Endothelial cell of umbilical vein (primary cell): Measurements from ENCODE around the gene L1CAM. TPM values are rescaled to one million over a fixed set of nuclear protein-coding genes. Genes with fewer than 3 reads are reported as not detected.

Experiments
- BruUV-seq: library from RNA; stranded (reverse); fragments of 400-500 nt; replicated peaks from 2 replicates; lab custom pipeline; 2021; lab: Mats Ljungman, UMichigan
- CTCF ChIA-PET: fragments of 300-600, 350-600 bp; sonication (Branson Sonifier 250); formaldehyde crosslinking; loops from one replicate; lab custom pipeline; 2021; ENCODE audit warnings: antibody characterized with exemption, inconsistent platforms; lab: Charles Lee
- POLR2A ChIA-PET: fragments of 300-600, 350-600 bp; sonication (Branson Sonifier 250); formaldehyde crosslinking; loops from one replicate; lab custom pipeline; 2021; ENCODE audit warnings: antibody characterized with exemption, inconsistent platforms; lab: Charles Lee
- DNase-seq: peaks from one replicate; pipeline ENCODE4 v3.0.0-alpha.2; 2011; ENCODE audit warnings: low read depth, low spot score
- FAIRE-seq: peaks from 2 replicates; lab custom pipeline; 2011; peaks lifted over from hg19 to GRCh38; lab: Jason Lieb, UNC
- H2AFZ ChIP-seq: 2 replicates; pipeline ENCODE4 v1.6.0; 2012; ENCODE audit warnings: low read depth, low read length, control low read depth, inconsistent platforms
- H3K27ac ChIP-seq: 2 replicates; pipeline ENCODE4 v1.5.1; 2011; ENCODE audit warnings: low read depth, mild to moderate bottlenecking, control low read depth, low read length, moderate library complexity; ENCODE audit not compliant: insufficient read depth
- H3K27me3 ChIP-seq, 2 experiments: 2 replicates each; pipeline versions ENCODE4 v1.6.0 to v1.6.1; 2011; ENCODE audit warnings: low read length in 2 of 2, mixed read lengths in 1 of 2; ENCODE audit not compliant: control insufficient read depth in 2 of 2, insufficient read depth in 2 of 2
- H3K36me3 ChIP-seq, 2 experiments: 2 replicates in 1 of 2; 3 replicates in 1 of 2; pipeline ENCODE4 v1.5.1; 2011; ENCODE audit warnings: low read length in 2 of 2, mild to moderate bottlenecking in 1 of 2, moderate library complexity in 1 of 2; ENCODE audit not compliant: control insufficient read depth in 2 of 2, insufficient read depth in 2 of 2; ENCODE audit errors: extremely low read depth in 1 of 2
- H3K4me1 ChIP-seq: 3 replicates; pipeline ENCODE4 v1.5.1; 2011; ENCODE audit warnings: mild to moderate bottlenecking, low read length; ENCODE audit not compliant: control insufficient read depth, insufficient read depth; ENCODE audit errors: extremely low read depth
- H3K4me2 ChIP-seq: 2 replicates; pipeline ENCODE4 v1.6.1; 2011; ENCODE audit warnings: low read length, control low read depth, mixed read lengths; ENCODE audit not compliant: insufficient read depth
- H3K4me3 ChIP-seq, 3 experiments: fragments of 200-600 bp in 1 of 3; sonication (generic), shearing (Covaris generic) in 1 of 3; replicated peaks in 1 of 3; 2 replicates each; pipeline ENCODE4 v1.5.1; 2011 to 2016; ENCODE audit warnings: control low read depth in 3 of 3, low read length in 3 of 3, mild to moderate bottlenecking in 2 of 3, inconsistent platforms in 1 of 3, low read depth in 1 of 3, moderate library complexity in 1 of 3; ENCODE audit not compliant: insufficient read depth in 1 of 3
- H3K79me2 ChIP-seq: 2 replicates; pipeline ENCODE4 v1.6.0; 2012; ENCODE audit warnings: low read length, inconsistent platforms; ENCODE audit not compliant: control insufficient read depth, insufficient read depth
- H3K9ac ChIP-seq: replicated peaks from 2 replicates; pipeline ENCODE3; 2011; ENCODE audit warnings: low read length, control low read depth; ENCODE audit not compliant: insufficient read depth; ENCODE audit errors: extremely low read depth
- H3K9me1 ChIP-seq: replicated peaks from 3 replicates; pipeline ENCODE4 v1.6.0; 2011; ENCODE audit warnings: mild to moderate bottlenecking, low read length; ENCODE audit not compliant: control insufficient read depth, insufficient read depth; ENCODE audit errors: extremely low read depth
- H3K9me3 ChIP-seq: replicated peaks from 2 replicates; pipeline ENCODE4 v1.5.1; 2012; ENCODE audit warnings: low read length, inconsistent platforms; ENCODE audit not compliant: control insufficient read depth, insufficient read depth
- H4K20me1 ChIP-seq: replicated peaks from 2 replicates; pipeline ENCODE3; 2011; ENCODE audit warnings: mild to moderate bottlenecking, low read length; ENCODE audit not compliant: control insufficient read depth, insufficient read depth; ENCODE audit errors: extremely low read depth
- CTCF ChIP-seq, 2 donors: IDR thresholded peaks; 1 replicate in 1 of 2; 2 replicates in 1 of 2; pipeline ENCODE4 v1.5.1; 2011; ENCODE audit warnings: low read length in 2 of 2, mild to moderate bottlenecking in 2 of 2, moderate library complexity in 2 of 2, control low read depth in 1 of 2, inconsistent platforms in 1 of 2, low read depth in 1 of 2; ENCODE audit not compliant: insufficient read depth in 1 of 2; ENCODE audit errors: extremely low read depth in 1 of 2
- EZH2 ChIP-seq: IDR thresholded peaks from 2 replicates; pipeline ENCODE4 v1.6.1; 2012; ENCODE audit warnings: borderline replicate concordance, low read depth, mild to moderate bottlenecking, moderate library complexity, low read length, inconsistent platforms; ENCODE audit not compliant: severe bottlenecking
- FOS ChIP-seq: IDR thresholded peaks from 2 replicates; pipeline ENCODE4 v1.6.1; 2011; ENCODE audit warnings: mild to moderate bottlenecking, low read length, moderate library complexity, borderline replicate concordance; ENCODE audit not compliant: insufficient read depth
- GATA2 ChIP-seq: IDR thresholded peaks from 2 replicates; pipeline ENCODE4 v1.7.0; 2011; ENCODE audit warnings: low read depth, mild to moderate bottlenecking, moderate library complexity, mixed read lengths, low read length; ENCODE audit not compliant: insufficient read length, insufficient read depth
- JUN ChIP-seq: IDR thresholded peaks from 2 replicates; pipeline ENCODE4 v1.6.1; 2011; ENCODE audit warnings: borderline replicate concordance, low read depth; ENCODE audit not compliant: insufficient read length, insufficient read depth
- MAX ChIP-seq: IDR thresholded peaks from 2 replicates; pipeline ENCODE4 v1.6.1; 2011; ENCODE audit not compliant: insufficient read depth, insufficient read length
- MYC ChIP-seq: IDR thresholded peaks from one replicate; pipeline ENCODE4 v1.6.1; 2011; ENCODE audit warnings: mild to moderate bottlenecking, low read depth, low read length
- POLR2A ChIP-seq: IDR thresholded peaks from 2 replicates; pipeline ENCODE4 v1.6.1; 2012; ENCODE audit warnings: low read depth, mild to moderate bottlenecking, control low read depth, low read length
- POLR2AphosphoS5 ChIP-seq: IDR thresholded peaks from 2 replicates; pipeline ENCODE4 v1.6.1; 2012; ENCODE audit warnings: low read depth, mild to moderate bottlenecking, control low read depth, low read length, moderate library complexity; ENCODE audit not compliant: insufficient read depth
- dilution Hi-C: fragments of 300-500 bp; cut with MboI; formaldehyde crosslinking; loops from one replicate; pipeline ENCODE4 v1.15.0; 2019; ENCODE audit warnings: low sequenced_read_pairs; ENCODE audit not compliant: extremely low pct_ligation_motif_present
- intact Hi-C: fragments of 100-400 bp; cut with micrococcal nuclease; formaldehyde crosslinking; loops from one replicate; pipeline ENCODE4 v1.10.0; 2022
- polyA plus RNA-seq, 4 experiments: library from polyadenylated mRNA; depleted of rRNA in 3 of 4; stranded (reverse) in 3 of 4; unstranded in 1 of 4; fragments of >200 nt; gene quantifications; 2 replicates each; pipeline versions ENCODE4 v1.2.1 to v1.2.3, GENCODE V29; 2011 to 2012; ENCODE audit warnings: missing spikeins in 1 of 4
- total RNA-seq: library from RNA; stranded (reverse); gene quantifications from 2 replicates; pipeline ENCODE4 v1.2.3, GENCODE V29; 2021

The L1CAM gene
- total and polyA plus RNA-seq, 2 donors (not counting 3 experiments of a cell fraction or from before 2014, with no cell fraction given), result 0.01 TPM; not detected in 1

GRCh38 chrX:153865685-153866084 is 20.3 kb downstream of the L1CAM start:
- H3K4me1 ChIP-seq, result no peaks in the 10 kb centered on the region
- FAIRE-seq, result no peak
- no peak overlapping the region for H3K4me3 ChIP-seq
- H3K27ac ChIP-seq, result no peak overlapping the region
- H3K79me2 ChIP-seq, result no peaks in the 10 kb centered on the region
- no peak overlapping the region for H2AFZ ChIP-seq
- no peaks in the 10 kb centered on the region for H4K20me1 ChIP-seq
- H3K36me3 ChIP-seq, result no peaks in the 10 kb centered on the region
- CTCF ChIA-PET, result no interaction called here
- no peaks in the 10 kb centered on the region for H3K9me3 ChIP-seq
- dilution Hi-C loops (no loop called here), intact Hi-C loops (no loop called here)
- H3K27me3 ChIP-seq, result no peaks in the 10 kb centered on the region
- TF ChIP-seq POLR2AphosphoS5 (no peak), POLR2A (no peak), MYC (no peak), FOS (no peak), JUN (no peak), CTCF (IDR thresholded peaks at IDR 0.05; ENCODE audit: extremely low read depth in 1 of 2, insufficient read depth in 1 of 2, low read depth in 1 of 2, low read length in 2 of 2) (no peak), EZH2 (no peak), MAX (no peak), GATA2 (no peak)
- BruUV-seq, result no TSS peak
- H3K9me1 ChIP-seq, result no peaks in the 10 kb centered on the region
- no peak overlapping the region for H3K4me2 ChIP-seq
- H3K9ac ChIP-seq, result no peak overlapping the region
- POLR2A ChIA-PET, result no interaction called here
- no peak for DNase-seq
